PC-9 (cell line): ENCODE results near the gene PWP2.
"Not testable (repeated sequence)": the region's sequence is repeated elsewhere in the genome, so short reads cannot be mapped to it uniquely, and the experiment has no call there.

Source experiments
- CTCF ChIP-seq: fragments of 200-600 bp; sonication (generic); conservative IDR thresholded peaks from 2 replicates; pipeline ENCODE4 v1.6.1; 2017; ENCODE audit warnings: mixed run types, antibody characterized with exemption, mild to moderate bottlenecking, moderate library complexity
- EZH2 ChIP-seq: fragments of 200-600 bp; sonication (generic); IDR thresholded peaks from 2 replicates; pipeline ENCODE4 v1.8.0; 2017; ENCODE audit warnings: antibody characterized with exemption, low read depth

- not testable (repeated sequence) for TF ChIP-seq EZH2, CTCF
Measured at GRCh38 chr21:44107026-44107501, at the start of gene PWP2.
